ENCODE measurements around the gene FUCA1.
A peak's percentile ranks its signal among the peaks of the same experiment; 100 is the strongest.

DNA sequence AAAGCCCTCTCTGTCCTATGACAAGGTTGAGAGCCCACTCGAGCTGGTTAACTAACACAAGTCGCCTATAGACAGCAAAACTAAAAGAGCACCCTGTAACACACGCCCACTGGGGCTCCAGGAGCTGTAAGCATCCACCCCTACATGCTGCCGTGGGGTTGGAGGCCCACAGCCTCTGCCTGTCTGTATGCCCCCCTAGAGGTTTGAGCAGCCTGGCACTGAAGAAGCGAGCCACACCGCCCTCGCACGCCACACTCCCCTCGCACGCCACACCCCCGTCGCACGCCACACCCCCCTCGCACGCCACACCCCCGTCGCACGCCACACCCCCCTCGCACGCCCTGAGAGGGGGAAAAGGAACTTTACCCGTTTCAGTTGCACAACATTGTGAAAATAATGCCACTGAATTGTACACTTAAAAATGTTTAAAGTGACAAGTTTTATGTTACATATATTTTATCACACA is 29.7 kb downstream of the FUCA1 start:
- 0 out of 2 replicates have a peak, but pooled peaks have one; percentile 28 for TF ChIP-seq NBN (IDR thresholded peaks at IDR 0.05)
- TF ChIP-seq SUZ12 (IDR thresholded peaks at IDR 0.05; ENCODE audit: unreplicated experiment) = no peak
- TF ChIP-seq BRCA1 (IDR thresholded peaks at IDR 0.05; ENCODE audit: low read depth, low read length) = no peak
- no peak for TF ChIP-seq PRDM15 (CRISPR knock-in tag; IDR thresholded peaks at IDR 0.05)
- TF ChIP-seq MXI1 (IDR thresholded peaks at IDR 0.05; ENCODE audit: low read depth, low read length) = no peak
- no peak for TF ChIP-seq E2F4 (IDR thresholded peaks at IDR 0.05; ENCODE audit: low read depth, low read length)
- TF ChIP-seq, protein P1, sequence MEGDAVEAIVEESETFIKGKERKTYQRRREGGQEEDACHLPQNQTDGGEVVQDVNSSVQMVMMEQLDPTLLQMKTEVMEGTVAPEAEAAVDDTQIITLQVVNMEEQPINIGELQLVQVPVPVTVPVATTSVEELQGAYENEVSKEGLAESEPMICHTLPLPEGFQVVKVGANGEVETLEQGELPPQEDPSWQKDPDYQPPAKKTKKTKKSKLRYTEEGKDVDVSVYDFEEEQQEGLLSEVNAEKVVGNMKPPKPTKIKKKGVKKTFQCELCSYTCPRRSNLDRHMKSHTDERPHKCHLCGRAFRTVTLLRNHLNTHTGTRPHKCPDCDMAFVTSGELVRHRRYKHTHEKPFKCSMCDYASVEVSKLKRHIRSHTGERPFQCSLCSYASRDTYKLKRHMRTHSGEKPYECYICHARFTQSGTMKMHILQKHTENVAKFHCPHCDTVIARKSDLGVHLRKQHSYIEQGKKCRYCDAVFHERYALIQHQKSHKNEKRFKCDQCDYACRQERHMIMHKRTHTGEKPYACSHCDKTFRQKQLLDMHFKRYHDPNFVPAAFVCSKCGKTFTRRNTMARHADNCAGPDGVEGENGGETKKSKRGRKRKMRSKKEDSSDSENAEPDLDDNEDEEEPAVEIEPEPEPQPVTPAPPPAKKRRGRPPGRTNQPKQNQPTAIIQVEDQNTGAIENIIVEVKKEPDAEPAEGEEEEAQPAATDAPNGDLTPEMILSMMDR (IDR thresholded peaks at IDR 0.05 in 2 of 3, conservative IDR thresholded peaks at IDR 0.05 in 1 of 3; ENCODE audit: control insufficient read depth in 2 of 3, extremely low read depth in 1 of 3, insufficient read depth in 1 of 3, low read depth in 3 of 3, low read length in 3 of 3) = 0 out of 6 replicates have a peak, but pooled peaks of 1 of the 3 experiments have one; percentile 1
- no peak for TF ChIP-seq CEBPB (IDR thresholded peaks at IDR 0.05; ENCODE audit: borderline replicate concordance in 1 of 2, low read depth in 2 of 2, low read length in 2 of 2)
- no peak for TF ChIP-seq ZZZ3 (IDR thresholded peaks at IDR 0.05; ENCODE audit: control insufficient read depth, insufficient read length, low read depth)
- TF ChIP-seq, protein P2, sequence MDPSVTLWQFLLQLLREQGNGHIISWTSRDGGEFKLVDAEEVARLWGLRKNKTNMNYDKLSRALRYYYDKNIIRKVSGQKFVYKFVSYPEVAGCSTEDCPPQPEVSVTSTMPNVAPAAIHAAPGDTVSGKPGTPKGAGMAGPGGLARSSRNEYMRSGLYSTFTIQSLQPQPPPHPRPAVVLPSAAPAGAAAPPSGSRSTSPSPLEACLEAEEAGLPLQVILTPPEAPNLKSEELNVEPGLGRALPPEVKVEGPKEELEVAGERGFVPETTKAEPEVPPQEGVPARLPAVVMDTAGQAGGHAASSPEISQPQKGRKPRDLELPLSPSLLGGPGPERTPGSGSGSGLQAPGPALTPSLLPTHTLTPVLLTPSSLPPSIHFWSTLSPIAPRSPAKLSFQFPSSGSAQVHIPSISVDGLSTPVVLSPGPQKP (IDR thresholded peaks at IDR 0.05; ENCODE audit: low read depth, low read length) = no peak
